ENCODE measurements around the gene ARHGEF10L. TPM values are rescaled to one million over a fixed set of nuclear protein-coding genes. Genes with fewer than 3 reads are reported as not detected.

Gene ARHGEF10L
- total RNA-seq, 1 donor from 2014 or later = 24.0 TPM

DNA sequence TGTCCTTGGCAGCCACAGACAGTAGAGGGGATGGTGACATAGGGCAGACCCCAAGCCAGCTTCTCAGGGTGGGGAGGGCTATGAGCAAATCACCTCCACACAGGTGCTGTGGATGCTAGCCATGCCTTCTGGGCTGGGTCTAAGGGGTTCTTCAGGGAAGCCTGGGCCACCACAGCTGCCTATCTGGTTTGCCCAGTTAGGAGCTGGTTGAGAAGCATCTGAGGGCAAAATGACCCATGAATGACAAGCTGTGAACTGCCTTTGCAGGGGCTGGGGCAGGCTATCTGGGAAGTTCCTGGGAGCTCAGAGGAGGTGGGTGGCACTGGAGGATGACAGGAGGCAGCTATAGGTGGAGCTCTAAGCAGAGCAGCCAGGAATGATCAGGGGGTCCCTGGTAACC is 10.1 kb upstream of the ARHGEF10L start:
- TF ChIP-seq, protein P1, sequence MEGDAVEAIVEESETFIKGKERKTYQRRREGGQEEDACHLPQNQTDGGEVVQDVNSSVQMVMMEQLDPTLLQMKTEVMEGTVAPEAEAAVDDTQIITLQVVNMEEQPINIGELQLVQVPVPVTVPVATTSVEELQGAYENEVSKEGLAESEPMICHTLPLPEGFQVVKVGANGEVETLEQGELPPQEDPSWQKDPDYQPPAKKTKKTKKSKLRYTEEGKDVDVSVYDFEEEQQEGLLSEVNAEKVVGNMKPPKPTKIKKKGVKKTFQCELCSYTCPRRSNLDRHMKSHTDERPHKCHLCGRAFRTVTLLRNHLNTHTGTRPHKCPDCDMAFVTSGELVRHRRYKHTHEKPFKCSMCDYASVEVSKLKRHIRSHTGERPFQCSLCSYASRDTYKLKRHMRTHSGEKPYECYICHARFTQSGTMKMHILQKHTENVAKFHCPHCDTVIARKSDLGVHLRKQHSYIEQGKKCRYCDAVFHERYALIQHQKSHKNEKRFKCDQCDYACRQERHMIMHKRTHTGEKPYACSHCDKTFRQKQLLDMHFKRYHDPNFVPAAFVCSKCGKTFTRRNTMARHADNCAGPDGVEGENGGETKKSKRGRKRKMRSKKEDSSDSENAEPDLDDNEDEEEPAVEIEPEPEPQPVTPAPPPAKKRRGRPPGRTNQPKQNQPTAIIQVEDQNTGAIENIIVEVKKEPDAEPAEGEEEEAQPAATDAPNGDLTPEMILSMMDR (IDR thresholded peaks at IDR 0.05) = no peak
- Mint-ChIP-seq H3K27me3 (ENCODE audit: unreplicated experiment) (no peaks in the 10 kb centered on the region), H3K4me1 (ENCODE audit: unreplicated experiment) (peaks cover 28% of the 10 kb centered on the region)

GRCh38 chr1:17531343-17531681 is 8.2 kb upstream of the ARHGEF10L start:
- H3K27me3 Mint-ChIP-seq (ENCODE audit: unreplicated experiment) = no peaks in the 10 kb centered on the region
- H3K4me1 Mint-ChIP-seq (ENCODE audit: unreplicated experiment) = peaks cover 28% of the 10 kb centered on the region
- no peaks in the 10 kb centered on the region for H3K36me3 Mint-ChIP-seq (ENCODE audit: unreplicated experiment)
- H3K27ac Mint-ChIP-seq (ENCODE audit: unreplicated experiment) = no peak overlapping the region
- DNase-seq (ENCODE audit: extremely low spot score, unreplicated experiment) = no peak
- TF ChIP-seq, protein P1 (IDR thresholded peaks at IDR 0.05) = no peak
- H3K4me3 Mint-ChIP-seq (ENCODE audit: unreplicated experiment) = no peak overlapping the region
- H3K9me3 Mint-ChIP-seq (ENCODE audit: unreplicated experiment) = no peaks in the 10 kb centered on the region

More for the DNA sequence above, 10.1 kb upstream of the ARHGEF10L start:
- DNase-seq (ENCODE audit: extremely low spot score, unreplicated experiment) = no peak
- H3K27ac Mint-ChIP-seq (ENCODE audit: unreplicated experiment) = no peak overlapping the region
- no peak overlapping the region for H3K4me3 Mint-ChIP-seq (ENCODE audit: unreplicated experiment)
- no peaks in the 10 kb centered on the region for H3K36me3 Mint-ChIP-seq (ENCODE audit: unreplicated experiment)
- no peaks in the 10 kb centered on the region for H3K9me3 Mint-ChIP-seq (ENCODE audit: unreplicated experiment)

DNA sequence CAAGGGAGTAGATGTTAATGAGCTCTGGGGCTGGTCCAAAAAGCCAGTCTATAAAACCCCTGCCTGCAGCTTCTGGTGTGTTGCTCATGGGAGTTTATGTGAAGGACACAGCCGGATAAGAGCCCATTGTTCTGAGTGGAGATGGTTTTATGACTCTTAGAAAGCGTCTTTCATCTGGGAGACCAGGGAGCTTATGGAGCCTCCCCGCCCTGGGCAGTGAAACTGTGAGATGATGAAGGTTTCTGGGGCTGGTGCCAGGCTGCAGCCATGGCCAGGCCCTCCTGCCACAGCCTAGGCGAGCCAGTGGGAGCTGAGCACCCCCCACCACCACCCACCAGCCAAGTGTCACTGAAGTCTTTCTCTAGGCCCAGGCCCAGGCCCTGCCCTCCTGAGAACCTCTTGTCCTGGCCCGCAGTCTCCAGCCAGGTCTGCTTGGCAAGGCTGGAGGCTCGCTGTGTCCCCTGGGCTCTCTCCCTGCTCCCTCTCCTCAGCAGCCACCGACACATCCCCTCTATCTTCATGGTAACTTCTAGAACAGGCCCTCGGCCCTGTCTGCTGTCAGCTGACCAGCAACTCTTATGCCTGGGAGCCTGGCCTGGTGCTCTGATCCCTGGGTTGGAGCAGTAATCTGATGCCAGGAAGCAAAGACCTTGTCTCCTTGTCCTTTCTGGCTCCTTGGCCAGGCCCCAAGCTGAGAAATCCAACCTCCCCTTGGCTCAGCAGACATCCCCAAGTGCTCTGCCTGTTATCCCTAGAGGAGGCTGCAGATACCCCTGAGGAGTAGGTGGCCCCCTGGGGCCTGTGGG is 7.6 kb upstream of the ARHGEF10L start:
- Mint-ChIP-seq H3K27me3 (ENCODE audit: unreplicated experiment) (no peaks in the 10 kb centered on the region), H3K36me3 (ENCODE audit: unreplicated experiment) (no peaks in the 10 kb centered on the region), H3K4me1 (ENCODE audit: unreplicated experiment) (peaks cover 27% of the 10 kb centered on the region), H3K9me3 (ENCODE audit: unreplicated experiment) (no peaks in the 10 kb centered on the region), H3K27ac (ENCODE audit: unreplicated experiment) (peak overlapping the region; percentile 69), H3K4me3 (ENCODE audit: unreplicated experiment) (no peak overlapping the region)
- TF ChIP-seq, protein P1 (IDR thresholded peaks at IDR 0.05) = no peak
- no peak for DNase-seq (ENCODE audit: extremely low spot score, unreplicated experiment)

DNA sequence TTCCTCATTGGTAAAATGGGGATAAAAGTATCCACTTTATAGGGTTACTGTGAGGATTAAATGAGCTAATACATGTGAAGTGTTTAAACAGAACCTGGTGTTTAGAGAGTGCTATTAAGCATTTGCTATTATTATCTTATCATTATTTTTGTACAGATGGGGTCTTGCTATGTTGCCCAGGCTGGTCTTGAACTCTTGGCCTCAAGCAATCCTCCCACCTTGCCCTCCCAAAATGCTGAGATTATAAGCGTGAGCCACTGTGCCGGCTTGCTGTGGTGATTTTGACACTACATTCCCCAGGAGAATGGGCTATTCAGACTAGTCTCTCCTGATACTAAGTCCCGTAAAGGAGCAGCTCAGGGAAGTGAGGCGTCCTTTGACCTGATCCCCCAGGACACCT is 6.3 kb upstream of the ARHGEF10L start:
- TF ChIP-seq, protein P1 (IDR thresholded peaks at IDR 0.05) = no peak
- Mint-ChIP-seq H3K4me3 (ENCODE audit: unreplicated experiment) (no peak overlapping the region), H3K27ac (ENCODE audit: unreplicated experiment) (no peak overlapping the region), H3K9me3 (ENCODE audit: unreplicated experiment) (no peaks in the 10 kb centered on the region), H3K36me3 (ENCODE audit: unreplicated experiment) (no peaks in the 10 kb centered on the region), H3K27me3 (ENCODE audit: unreplicated experiment) (no peaks in the 10 kb centered on the region), H3K4me1 (ENCODE audit: unreplicated experiment) (peaks cover 18% of the 10 kb centered on the region)
- no peak for DNase-seq (ENCODE audit: extremely low spot score, unreplicated experiment)

DNA sequence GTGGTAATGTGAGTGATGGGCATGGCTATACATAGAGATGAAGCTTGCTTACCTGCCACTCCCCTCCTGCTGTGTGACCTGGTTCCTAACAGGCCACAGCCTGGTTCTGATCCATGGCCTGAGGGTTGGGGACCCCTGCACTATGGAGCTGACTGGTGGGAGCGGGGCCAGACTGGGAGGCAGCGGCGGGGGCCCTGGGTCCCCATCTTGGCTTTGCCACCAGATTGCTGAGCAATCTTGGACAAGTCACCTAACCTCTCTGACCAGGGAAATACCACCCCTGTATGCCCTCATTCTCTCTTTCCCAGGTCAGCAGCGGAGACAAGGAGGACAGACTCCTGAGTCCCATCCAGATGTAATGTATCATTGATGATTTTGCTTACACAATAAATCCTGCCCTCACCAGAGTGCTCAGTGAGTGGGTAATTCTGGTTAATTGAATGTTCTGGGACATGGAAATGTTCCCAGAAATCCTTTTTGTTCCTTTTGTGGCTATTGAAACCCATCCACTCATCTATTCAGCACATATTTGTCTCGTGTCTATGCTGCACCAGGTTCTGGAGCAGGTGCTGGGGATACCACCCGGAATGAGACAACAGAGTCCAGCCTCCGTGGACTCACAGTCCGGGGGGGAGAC is 4.1 kb upstream of the ARHGEF10L start:
- Mint-ChIP-seq H3K27me3 (ENCODE audit: unreplicated experiment) (no peaks in the 10 kb centered on the region), H3K4me3 (ENCODE audit: unreplicated experiment) (no peak overlapping the region)

More for the DNA sequence above, 4.1 kb upstream of the ARHGEF10L start:
- DNase-seq (ENCODE audit: extremely low spot score, unreplicated experiment) = no peak
- H3K27ac Mint-ChIP-seq (ENCODE audit: unreplicated experiment) = no peak overlapping the region
- H3K36me3 Mint-ChIP-seq (ENCODE audit: unreplicated experiment) = no peaks in the 10 kb centered on the region
- peaks cover 25% of the 10 kb centered on the region for H3K4me1 Mint-ChIP-seq (ENCODE audit: unreplicated experiment)
- TF ChIP-seq, protein P1 (IDR thresholded peaks at IDR 0.05) = no peak
- no peaks in the 10 kb centered on the region for H3K9me3 Mint-ChIP-seq (ENCODE audit: unreplicated experiment)

Measured in osteocyte (in vitro differentiated cells).